HG03432 (cell line): Measurements from ENCODE around the gene SLC4A1.

Source experiments
- ATAC-seq: cut with Tn5 transposase; IDR thresholded peaks from one replicate; pipeline ENCODE4 v1.9.1; 2021; ENCODE audit warnings: mild to moderate bottlenecking, moderate library complexity; ENCODE audit not compliant: unreplicated experiment

SLC4A1 gene

DNA sequence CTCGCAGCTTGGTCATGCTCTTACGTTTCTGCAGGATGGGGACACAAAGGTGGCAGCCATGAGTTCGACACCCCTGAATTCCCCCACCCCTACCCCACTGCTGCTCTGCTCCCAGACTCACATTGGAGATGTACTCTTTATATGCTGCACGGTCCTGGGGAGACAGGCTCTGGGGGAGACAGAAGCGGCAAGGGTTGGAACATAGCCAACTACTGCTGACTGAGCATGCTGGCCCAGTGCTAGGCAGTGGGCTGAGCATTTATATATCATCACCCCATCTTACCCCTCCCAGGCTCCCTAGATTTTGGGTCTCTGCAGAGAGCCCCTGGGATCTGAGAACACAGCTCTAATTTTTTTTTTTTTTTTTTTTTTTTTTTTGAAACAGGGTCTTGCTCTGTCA, 60.2 kb downstream of the SLC4A1 start:
- no peak for ATAC-seq

DNA sequence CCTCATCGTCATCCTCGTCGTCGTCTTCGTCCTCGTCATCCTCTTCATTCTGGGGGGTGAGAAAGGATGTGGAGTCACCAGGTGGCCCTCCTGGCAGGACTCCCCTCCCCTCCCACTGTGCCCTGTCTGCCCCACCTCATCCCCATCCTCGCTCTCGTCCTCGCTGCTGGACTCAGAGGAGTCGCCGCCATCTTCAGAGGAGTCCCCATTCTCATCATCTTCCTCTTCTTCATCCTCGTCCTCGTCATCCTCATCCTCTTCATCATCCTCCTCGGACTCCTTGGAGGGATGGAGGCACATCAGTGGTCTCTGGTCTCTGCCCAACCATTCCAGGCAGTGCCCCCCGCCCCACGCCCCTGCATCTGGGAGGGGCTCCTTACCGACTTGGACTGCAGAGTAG, 60.6 kb downstream of the SLC4A1 start:
- no peak for ATAC-seq

DNA sequence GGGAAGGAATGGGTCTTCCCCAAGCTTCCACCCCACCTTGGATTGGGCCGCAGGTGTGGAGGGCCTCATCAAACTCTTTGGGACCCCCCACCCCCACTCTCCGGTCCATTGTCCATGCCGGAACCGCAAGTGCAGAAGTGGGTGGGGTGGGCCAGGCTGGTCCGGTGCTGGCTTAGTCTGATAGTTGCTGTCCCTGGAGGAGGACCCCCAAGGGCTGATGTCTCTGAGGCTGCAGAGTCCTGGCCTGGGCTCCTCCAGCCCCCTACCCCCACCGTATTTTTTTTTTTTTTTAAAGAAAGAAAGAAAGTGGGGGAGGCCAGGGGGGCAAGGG, 61.1 kb downstream of the SLC4A1 start:
- no peak for ATAC-seq

DNA sequence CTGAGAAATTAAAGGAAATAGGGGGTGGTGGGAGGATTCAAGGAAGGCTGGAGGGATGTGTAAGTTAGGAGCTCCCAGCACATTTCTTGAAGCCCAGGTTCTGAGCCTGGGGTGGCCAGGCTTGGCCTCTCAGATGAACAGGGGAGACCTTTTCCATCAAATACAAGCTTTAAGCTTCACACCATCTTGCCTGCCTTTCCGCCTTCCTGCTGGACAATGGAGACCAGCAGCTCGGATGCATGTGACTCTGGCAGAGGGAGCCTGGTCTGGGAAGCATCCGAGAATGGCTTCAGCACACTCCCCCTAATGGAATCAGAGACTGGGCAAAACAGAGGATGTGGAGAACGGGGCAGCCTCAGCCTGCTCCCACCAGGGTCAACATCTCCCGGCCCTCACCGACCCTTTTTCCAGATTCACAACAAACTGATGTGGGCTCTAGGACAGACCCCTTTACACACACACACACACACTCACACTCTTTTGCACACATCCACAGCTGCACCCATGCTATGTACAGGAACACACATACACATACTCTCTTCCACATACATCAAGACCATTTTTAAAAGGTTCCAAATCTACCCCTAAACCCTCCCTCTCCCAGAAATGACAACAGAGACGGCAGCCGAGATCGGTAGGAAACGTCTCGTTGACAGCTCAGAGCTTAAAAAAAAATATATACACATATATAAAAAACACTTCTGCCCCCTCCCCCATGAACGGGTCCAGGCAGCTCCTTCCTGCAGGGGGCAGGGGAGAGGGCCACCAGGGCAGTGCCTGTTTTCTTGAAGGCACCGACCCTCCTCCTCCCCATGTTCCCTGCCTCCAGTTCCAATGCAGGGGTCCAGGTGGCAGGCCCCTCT, 61.7 kb downstream of the SLC4A1 start:
- no peak for ATAC-seq

DNA sequence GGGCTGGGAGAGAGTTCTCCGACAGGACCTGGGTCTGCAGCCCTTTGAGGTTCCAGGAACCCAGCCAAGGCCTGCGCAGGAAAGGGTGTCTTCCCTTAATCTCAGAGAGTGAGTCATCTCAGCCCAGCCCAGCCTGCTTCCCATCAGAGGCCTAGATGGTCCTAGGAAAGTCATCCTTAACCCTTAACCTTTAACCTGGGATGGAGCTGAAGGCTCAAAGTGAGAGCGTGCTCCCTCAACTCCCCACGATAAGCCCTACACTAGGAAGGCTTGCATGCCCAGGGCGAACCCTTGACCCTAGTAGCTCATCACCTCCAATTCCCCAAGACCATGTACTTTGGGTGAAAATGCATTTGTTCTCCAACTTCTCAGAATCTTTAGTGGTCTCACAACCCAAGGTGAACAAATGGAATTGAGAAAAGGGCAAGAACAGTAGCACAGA, 63.5 kb downstream of the SLC4A1 start:
- no peak for ATAC-seq

DNA sequence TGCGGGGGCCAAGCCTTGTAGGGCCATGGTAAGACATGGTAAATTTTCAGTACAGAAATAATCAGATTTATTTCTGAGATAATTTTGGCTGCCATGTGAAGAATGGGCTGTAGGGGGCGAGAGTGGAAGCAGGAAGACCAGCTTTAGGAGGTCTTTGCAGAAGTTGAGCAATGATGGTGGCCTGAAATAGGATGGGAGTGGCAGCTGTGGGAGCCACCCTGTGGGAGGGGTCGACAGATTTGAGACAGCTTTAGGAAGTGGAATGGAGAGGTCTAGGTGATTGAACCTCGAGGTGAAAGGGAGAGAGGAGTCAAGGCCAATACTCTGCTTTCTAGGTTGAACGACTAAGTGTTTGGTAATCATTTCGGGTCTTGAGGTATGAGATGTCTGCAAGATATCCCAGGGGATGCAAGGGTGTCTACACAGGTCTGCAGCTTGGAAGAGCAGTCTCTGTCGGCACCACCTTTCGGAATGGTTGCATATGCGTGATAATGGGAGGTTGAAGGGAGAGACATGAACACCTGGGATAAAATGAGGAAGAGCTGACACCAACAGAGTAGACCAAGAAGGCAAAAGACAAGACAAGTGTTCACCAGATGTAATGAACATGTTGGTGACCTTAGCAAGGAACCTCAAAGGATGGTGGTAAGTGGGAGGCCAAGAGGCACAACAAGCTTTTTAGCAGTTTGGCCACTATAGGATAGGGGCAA, 64.0 kb downstream of the SLC4A1 start:
- no peak for ATAC-seq

DNA sequence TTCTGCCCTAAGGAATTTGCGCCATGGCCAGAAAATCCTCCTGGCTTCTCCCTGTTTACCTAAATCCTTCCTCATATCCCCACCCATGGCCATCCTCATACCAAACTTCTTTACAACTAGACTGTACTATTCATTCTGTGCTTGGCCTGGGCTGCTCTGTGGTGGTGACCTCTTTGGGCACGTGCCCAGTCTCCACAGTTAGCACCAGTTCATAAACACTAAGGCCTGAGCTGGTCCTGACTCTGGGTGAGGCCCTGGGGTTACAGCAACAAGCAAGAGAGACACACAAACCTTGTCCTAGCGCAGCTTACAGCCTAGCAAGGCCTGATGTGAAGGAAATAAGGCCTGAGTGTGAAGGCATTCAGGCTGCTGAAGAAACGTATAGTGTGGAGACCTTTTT, 65.2 kb downstream of the SLC4A1 start:
- no peak for ATAC-seq

DNA sequence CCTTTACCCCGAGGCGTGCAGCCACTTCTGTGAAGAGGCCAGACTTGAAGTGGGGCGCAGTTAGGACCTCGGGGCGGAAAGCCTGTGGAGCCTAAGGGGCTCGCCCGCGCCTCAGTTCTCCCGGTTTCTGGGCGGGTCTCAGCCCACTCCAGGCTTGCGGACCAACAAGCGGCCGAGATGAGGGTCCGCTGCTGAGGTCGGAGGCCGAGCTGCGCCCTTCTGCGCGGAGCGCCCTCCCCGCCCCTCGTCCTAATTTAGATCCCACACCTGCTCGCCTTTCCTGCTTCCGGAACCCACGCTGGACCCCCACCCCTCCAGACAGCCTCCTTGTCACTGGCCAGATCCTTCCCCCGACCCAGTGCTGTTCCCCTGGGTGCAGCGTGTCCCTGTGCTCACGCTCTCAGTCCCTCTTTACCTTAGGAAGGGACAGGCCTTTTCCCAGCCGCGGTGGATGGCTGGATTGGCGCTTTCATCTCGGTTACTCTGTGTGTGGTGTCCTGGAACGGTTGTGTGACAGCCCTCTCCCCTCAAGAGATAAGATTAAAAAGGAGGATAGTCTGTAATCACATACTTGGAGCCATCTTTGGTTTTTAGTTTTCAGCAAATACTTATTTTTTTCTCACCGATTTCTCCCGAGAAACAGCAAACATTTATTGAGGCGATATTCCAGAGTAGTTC, 67.3 kb downstream of the SLC4A1 start:
- ATAC-seq, result no peak

DNA sequence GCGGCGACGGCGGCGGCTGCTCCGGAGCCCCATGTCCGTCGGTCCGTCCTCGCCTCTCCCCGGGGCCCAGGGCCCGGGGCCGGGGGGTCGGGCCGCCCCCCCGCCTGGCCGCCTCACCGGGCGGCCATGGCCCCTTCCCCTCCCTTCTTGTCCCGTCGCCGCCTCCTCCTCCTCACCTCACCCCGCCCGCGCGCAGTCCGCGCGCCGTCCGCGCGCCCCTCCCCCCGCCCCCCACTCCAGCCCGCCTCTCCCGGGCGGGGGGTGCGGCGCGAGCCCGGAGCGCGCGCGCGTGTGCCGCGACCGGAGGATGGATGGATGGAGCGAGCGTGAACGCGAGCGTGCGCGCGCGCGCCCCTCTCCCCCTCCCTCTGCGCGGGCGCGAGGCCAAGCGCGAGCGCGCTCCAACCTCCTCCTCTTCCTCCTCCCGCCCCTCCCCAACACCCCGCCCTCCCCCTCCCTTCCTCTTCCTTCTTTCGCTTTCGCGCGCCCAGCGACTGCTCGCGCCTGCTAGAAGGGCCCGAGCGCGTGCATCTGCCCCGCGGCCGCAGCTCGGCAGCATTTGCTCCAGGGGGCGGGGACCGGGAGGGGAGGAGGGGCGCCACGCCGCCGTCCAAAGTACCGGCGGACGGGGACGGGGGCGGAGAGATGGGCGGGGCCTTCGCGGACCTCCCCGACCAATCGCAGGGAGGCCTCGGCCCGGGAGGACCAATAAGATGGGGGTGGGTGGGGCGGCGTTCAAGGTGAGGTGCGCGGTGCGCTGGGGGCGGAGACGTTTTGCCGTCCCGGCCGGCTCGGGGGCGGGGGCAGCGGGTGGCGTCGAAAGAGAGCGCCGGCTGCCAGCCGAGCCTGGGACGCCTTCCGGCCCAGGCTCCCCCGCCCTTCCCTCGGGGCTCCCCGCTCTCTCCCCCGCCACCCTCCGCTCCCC, 68.1 kb downstream of the SLC4A1 start, which contains the start of gene ATXN7L3:
ATXN7L3 (minus strand) TSS at position 332 of the 925 bp plus-strand sequence. CDS start 1,814 bp downstream, outside the sequence.
- ATAC-seq, result peak; percentile 68

DNA sequence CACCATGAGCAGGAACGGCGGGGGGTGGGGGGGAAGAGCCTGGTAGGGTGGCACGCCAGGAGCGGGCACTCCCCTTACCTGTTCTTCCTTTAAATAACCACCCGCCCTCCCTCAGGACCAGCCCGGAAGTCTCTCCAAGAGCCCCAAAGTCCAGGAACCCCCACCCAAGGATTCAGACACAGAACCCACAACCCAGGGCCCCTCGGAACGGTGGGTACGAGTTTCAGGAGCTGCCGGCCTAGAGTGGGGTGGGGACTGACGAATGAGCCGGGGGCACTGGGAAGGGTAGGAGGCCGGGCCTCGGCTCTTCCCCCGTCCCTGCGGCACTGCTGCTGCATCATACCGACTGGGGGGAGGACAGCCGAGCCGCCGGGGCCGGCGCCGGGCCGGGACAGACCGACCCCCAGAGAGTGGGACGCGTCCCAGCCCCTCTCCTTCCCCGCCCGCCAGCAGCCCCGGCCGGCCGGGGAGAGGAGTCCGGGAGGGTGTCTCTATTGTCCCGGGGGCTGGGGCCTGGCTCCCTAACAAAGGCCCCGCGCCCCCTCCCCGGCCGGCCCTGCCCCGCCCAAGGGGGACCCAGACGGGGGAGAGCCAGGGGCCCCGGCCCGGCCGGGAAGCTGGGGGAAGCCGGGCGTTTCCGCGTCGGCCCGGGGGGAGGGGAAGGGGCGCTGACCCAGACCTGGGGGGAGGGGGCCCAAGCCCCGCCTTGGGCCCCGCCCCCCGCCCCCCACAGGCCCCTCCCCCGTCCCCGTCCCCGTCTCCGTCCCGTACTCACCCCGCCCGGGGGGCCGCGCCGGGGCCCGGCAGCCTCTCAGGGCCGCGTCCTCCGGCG, 69.0 kb downstream of the SLC4A1 start:
- ATAC-seq, result peak; percentile 33
